Sigmoid colon (tissue), 4 donors: ENCODE data around the gene RPE.

Experiments used
- EP300 ChIP-seq, 4 donors: sonication (generic); formaldehyde crosslinking; IDR thresholded peaks; one replicate each; pipeline ENCODE4 v1.6.1; 2017; ENCODE audit warnings: antibody characterized with exemption in 4 of 4
- POLR2A ChIP-seq, 2 donors: fragments of 450-650 bp; IDR thresholded peaks; one replicate each; pipeline ENCODE4 v1.6.1; 2016; ENCODE audit warnings: antibody characterized with exemption in 2 of 2, mild to moderate bottlenecking in 2 of 2, moderate library complexity in 2 of 2
- POLR2AphosphoS5 ChIP-seq, 4 donors: sonication (generic); formaldehyde crosslinking; IDR thresholded peaks; one replicate each; pipeline ENCODE4 v1.6.1; 2017; ENCODE audit warnings: antibody characterized with exemption in 4 of 4
- TF ChIP-seq, protein P1 (sequence below), 4 experiments: fragments of 450-650 bp in 3 of 4; fragments of 200-600 bp in 1 of 4; IDR thresholded peaks; one replicate each; pipeline ENCODE4 v1.5.1; 2016 to 2019; ENCODE audit warnings: antibody characterized with exemption in 4 of 4, mild to moderate bottlenecking in 3 of 4, moderate library complexity in 2 of 4

DNA sequence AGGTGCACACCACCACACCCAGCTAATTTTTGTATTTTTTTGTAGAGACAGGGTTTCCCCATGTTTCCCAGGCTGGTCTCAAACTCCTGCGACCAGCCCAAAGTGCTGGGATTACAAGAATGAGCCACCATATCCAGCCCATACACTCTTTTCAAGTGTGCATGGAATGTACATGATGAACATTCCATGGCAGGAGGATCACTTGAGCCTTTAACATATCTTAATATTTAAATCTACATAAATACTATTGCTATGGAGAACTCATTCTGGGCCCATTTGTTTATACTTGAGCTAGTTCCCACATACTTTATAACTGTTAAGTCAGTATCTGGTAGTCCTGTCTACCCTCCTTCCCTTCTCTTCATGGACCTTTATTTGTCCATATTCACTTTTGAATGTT lies 48.4 kb downstream of the RPE start:
- TF ChIP-seq EP300 (IDR thresholded peaks at IDR 0.05), result no peak
- TF ChIP-seq, protein P1, sequence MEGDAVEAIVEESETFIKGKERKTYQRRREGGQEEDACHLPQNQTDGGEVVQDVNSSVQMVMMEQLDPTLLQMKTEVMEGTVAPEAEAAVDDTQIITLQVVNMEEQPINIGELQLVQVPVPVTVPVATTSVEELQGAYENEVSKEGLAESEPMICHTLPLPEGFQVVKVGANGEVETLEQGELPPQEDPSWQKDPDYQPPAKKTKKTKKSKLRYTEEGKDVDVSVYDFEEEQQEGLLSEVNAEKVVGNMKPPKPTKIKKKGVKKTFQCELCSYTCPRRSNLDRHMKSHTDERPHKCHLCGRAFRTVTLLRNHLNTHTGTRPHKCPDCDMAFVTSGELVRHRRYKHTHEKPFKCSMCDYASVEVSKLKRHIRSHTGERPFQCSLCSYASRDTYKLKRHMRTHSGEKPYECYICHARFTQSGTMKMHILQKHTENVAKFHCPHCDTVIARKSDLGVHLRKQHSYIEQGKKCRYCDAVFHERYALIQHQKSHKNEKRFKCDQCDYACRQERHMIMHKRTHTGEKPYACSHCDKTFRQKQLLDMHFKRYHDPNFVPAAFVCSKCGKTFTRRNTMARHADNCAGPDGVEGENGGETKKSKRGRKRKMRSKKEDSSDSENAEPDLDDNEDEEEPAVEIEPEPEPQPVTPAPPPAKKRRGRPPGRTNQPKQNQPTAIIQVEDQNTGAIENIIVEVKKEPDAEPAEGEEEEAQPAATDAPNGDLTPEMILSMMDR (IDR thresholded peaks at IDR 0.05), result no peak
- no peak for TF ChIP-seq POLR2A (IDR thresholded peaks at IDR 0.05)
- no peak for TF ChIP-seq POLR2AphosphoS5 (IDR thresholded peaks at IDR 0.05)
